Measurements from ENCODE around the gene OPRD1. TPM values are rescaled to one million over a fixed set of nuclear protein-coding genes. Genes with fewer than 3 reads are reported as not detected.
"Not testable (repeated sequence)": the region's sequence is repeated elsewhere in the genome, so short reads cannot be mapped to it uniquely, and the experiment has no call there.

Gene OPRD1
- total RNA-seq, 1 donor from 2014 or later: not detected

- intact Hi-C loops (cut with micrococcal nuclease): loop anchor here (5.0 kb wide), 1 partner anchor 85 kb away; no protein-coding TSS in a partner anchor
- no peak for DNase-seq
Observed at GRCh38 chr1:28871631-28872401, 59.8 kb downstream of the OPRD1 start.

GRCh38 chr1:28875134-28875533, 63.2 kb downstream of the OPRD1 start:
- ATAC-seq; DNase-seq; intact Hi-C loops (cut with micrococcal nuclease): not testable (repeated sequence)

More at GRCh38 chr1:28871631-28872401, 59.8 kb downstream of the OPRD1 start:
- no peak for ATAC-seq

- intact Hi-C loops (cut with micrococcal nuclease): no loop called here
- DNase-seq (peak; percentile 75), ATAC-seq (peak; percentile 80)
Observed at GRCh38 chr1:28877132-28877781, 65.3 kb downstream of the OPRD1 start.

GRCh38 chr1:28878796-28879195, 66.8 kb downstream of the OPRD1 start:
- intact Hi-C loops (cut with micrococcal nuclease): no loop called here
- ATAC-seq (no peak), DNase-seq (no peak)

GRCh38 chr1:28882009-28882628, 70.1 kb downstream of the OPRD1 start:
- DNase-seq (peak; percentile 87), ATAC-seq (peak; percentile 67)
- intact Hi-C loops (cut with micrococcal nuclease): loop anchor here (5.0 kb wide), 2 partner anchors 150 to 320 kb away; no protein-coding TSS in a partner anchor

GRCh38 chr1:28883242-28883616, 71.3 kb downstream of the OPRD1 start:
- DNase-seq (no peak), ATAC-seq (no peak)
- intact Hi-C loops (cut with micrococcal nuclease): loop anchor here (5.0 kb wide), 2 partner anchors 149 to 319 kb away; no protein-coding TSS in a partner anchor

GRCh38 chr1:28885472-28885877, 73.5 kb downstream of the OPRD1 start:
- intact Hi-C loops (cut with micrococcal nuclease): no loop called here
- DNase-seq (no peak), ATAC-seq (no peak)

GRCh38 chr1:28885977-28886730, 74.2 kb downstream of the OPRD1 start:
- ATAC-seq (no peak), DNase-seq (no peak)
- intact Hi-C loops (cut with micrococcal nuclease): no loop called here

- DNase-seq: peak; percentile 91
- intact Hi-C loops (cut with micrococcal nuclease): no loop called here
Observed at GRCh38 chr1:28886731-28887418, 74.9 kb downstream of the OPRD1 start.

GRCh38 chr1:28887419-28887834, 75.5 kb downstream of the OPRD1 start:
- peak; percentile 42 for ATAC-seq
- intact Hi-C loops (cut with micrococcal nuclease): no loop called here
- DNase-seq: peak; percentile 50

More at GRCh38 chr1:28886731-28887418, 74.9 kb downstream of the OPRD1 start:
- ATAC-seq: peak; percentile 83

GRCh38 chr1:28887835-28888682, 76.1 kb downstream of the OPRD1 start:
- DNase-seq (peak; percentile 72), ATAC-seq (peak; percentile 59)
- intact Hi-C loops (cut with micrococcal nuclease): no loop called here

- intact Hi-C loops (cut with micrococcal nuclease): no loop called here
- ATAC-seq (no peak), DNase-seq (no peak)
Observed at GRCh38 chr1:28888915-28889314, 76.9 kb downstream of the OPRD1 start.

- ATAC-seq (no peak), DNase-seq (no peak)
- intact Hi-C loops (cut with micrococcal nuclease): no loop called here
Observed at GRCh38 chr1:28889357-28889756, 77.4 kb downstream of the OPRD1 start.

GRCh38 chr1:28890435-28890834, 78.5 kb downstream of the OPRD1 start:
- DNase-seq: no peak
- intact Hi-C loops (cut with micrococcal nuclease): no loop called here
- ATAC-seq: no peak

GRCh38 chr1:28890836-28891235, 78.9 kb downstream of the OPRD1 start:
- no peak for ATAC-seq
- intact Hi-C loops (cut with micrococcal nuclease): no loop called here

GRCh38 chr1:28891256-28891655, 79.3 kb downstream of the OPRD1 start:
- intact Hi-C loops (cut with micrococcal nuclease): no loop called here
- DNase-seq (no peak), ATAC-seq (no peak)

More at GRCh38 chr1:28890836-28891235, 78.9 kb downstream of the OPRD1 start:
- DNase-seq: no peak

GRCh38 chr1:28893403-28894102, 81.6 kb downstream of the OPRD1 start:
- intact Hi-C loops (cut with micrococcal nuclease): no loop called here
- ATAC-seq: no peak
- no peak for DNase-seq

Data from left ventricle myocardium superior (tissue), 1 donor.